SKM-1 treated with dmso at 0.1 percent for 144 hours (cell line): ENCODE measurements around the gene PELI2.
"Not testable (repeated sequence)": the region's sequence is repeated elsewhere in the genome, so short reads cannot be mapped to it uniquely, and the experiment has no call there.

Experiments used
- DNase-seq: peaks from one replicate; lab custom pipeline; 2025; ENCODE audit not compliant: unreplicated experiment; lab: John Stamatoyannopoulos, UW

The PELI2 gene

DNA sequence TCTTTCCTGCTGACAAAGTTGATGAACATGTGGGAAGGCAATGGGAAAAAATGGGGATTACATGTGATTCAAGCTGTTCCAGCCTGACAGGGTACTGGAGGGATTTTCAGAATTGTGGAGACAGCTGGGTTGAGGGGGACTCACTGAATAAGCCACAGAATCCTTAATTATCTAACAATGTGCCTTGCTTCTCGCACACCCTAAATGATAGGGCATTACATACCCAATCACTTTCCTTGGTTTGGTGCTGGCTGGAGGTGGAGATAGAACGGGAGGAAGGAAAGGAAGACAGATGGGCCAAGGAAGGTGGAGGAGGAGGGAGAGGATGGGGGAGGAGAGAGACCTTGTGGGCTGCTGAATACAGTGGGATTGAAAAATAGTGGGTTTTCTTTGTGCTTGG lies 20.7 kb downstream of the PELI2 start:
- no peak for DNase-seq

DNA sequence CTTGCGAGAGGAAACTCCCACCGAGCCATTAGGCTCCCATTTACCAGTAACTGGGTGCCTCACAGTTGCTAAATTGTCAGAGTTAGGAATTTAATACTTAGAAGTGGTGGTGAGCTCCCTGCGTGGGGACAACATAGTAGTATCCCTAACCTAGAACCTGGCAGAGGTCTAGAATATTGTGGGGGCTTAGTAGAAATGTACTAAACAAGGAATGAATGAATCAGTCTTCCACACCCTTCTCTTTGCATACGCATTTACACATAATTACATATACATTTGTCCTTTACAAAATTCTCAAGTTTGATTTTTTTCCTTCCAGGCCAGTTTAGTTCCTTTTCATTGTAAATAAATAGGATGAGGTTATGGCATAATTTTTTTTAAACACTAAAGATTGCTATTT lies 24.1 kb downstream of the PELI2 start:
- DNase-seq: no peak

DNA sequence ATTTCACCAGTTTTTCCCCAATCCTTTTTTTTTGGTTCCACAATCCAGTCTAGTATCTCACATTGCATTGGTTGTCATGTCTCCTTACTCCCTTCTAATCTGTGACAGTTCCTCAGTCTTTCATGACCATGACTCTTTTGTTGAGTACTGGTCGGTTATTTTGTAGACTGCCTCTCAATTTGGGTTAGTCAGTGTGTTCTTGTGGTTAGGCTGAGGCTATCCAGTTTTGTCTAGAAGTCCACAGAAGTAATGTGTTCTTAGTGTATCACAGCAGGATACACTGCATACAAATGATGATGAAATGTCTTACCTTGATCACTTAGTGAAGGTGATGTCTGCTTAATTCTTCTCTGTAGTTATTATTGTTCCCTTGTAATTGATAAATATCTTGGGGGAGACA lies 24.8 kb downstream of the PELI2 start:
- no peak for DNase-seq

DNA sequence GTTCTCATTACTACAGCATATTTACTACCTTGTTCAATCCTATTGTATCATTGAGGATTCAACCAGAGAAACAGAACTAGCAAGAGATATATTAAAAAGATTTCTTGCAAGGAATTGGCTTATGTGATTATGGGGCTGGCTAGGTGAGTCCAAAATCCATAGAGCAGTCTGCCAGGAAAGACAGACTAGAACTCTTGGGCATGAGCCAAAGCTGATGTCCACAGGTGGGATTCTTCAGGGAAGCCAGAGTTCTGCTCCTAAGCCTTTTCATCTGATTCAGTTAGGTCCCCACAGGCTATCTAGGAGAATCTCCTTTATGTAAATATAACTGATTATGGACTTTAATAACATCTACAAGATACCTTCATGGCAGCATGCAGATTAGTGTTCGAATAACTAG lies 26.0 kb downstream of the PELI2 start:
- DNase-seq: no peak

DNA sequence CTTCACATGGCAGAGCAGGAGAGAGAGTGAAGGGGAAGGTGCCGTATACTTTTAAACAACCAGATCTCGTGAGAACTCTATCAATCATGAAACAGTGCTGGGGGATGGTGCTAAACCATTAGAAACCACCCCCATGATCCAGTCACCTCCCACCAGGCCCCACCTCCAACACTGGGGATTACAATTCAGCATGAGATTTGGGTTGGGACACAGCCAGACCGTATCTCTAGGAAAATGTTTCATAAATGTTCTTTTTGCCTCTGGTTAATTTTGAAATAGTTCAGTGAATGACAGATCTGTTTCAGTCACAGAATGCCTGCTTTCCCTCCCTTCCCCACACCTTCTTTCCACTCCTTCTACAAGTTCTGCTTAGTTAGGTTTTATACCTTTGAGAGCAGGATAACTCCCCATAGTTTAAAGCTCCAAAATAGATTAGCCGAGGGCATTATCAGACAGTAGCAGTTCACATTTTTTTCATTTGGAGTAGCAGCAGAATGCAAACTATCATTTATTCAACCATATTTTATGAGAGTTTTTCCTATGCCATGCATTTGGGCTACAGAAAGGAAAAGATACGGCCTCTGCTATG lies 27.1 kb downstream of the PELI2 start:
- no peak for DNase-seq

DNA sequence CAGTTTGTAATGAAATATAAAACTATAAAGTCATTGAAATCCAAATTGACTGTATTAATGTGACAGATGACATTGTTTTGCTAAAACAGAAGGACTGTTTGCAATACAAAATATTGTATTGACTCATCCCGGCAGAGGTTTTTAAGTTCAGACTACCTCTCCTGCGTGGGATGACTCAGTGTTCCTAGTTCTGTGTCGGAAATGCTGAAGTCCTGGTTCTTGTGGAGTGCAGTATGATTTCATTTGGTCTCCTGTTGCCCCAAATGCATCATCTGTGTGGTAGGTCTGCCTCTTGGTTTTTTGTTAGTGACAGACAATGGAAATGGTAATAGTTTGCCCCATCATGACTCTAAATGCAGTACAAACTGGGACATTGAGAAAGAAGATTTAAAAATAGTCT lies 27.8 kb downstream of the PELI2 start:
- DNase-seq: no peak

DNA sequence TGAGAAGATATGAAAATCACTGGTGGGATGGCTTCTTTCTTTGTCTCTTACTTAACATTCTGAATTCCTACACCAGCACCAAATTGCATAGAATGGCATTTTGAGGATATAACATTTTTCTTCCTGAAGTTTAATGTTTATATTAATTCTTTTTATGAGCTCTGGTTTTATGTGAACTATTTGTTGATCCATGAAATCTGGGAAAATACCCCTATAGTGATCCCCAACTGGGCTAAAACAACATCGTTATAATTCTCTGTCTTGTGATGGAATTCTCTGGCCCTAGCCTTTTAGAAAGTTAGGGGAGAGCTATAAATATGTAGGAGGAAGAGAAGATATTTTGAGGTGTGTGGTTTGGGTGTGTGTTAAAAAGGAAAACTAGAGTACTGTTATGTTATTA lies 29.2 kb downstream of the PELI2 start:
- DNase-seq: no peak

DNA sequence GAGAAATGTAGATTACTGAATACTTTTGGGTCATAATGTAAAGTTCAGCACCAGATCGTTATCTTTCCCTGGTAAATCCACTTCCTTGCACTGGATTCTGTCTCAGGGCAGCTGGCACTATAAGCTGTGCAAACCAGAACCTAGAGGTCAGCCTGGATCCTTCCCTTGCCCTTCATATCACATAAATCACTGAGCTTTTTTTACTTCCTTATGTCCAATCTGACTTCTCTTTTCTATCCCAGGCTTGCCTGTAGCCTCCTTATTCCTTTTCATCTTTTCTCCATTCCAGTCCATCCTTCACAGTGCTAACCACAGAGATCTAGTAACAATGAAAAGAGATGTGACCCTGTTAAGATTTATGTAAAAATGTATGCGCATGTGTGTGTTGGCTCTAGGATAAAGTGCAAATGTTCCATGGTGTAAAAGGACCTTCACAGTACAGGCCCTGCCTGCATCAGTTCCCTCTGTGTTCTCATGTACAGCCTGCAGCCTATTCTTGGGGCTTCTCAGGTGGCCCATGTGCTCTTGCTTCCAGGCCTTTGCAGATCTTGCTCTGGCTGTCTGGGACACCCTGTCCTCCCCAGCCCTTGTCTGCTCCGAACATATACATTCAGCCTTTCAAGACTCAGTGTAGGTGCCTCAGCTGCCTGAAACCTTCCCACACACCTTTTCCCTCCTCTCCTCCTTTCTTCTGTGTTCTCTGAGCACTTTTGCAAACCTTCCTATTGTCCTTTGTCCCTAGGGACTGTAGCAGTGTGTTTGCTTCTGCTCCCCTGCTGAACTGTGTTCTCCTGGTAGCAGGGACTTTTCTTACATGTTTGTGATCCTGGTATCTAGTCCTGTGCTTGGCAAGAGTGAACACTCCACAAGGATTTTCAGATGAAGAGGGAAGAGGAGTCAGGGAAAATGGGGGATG lies 30.0 kb downstream of the PELI2 start:
- peak; percentile 5 for DNase-seq

DNA sequence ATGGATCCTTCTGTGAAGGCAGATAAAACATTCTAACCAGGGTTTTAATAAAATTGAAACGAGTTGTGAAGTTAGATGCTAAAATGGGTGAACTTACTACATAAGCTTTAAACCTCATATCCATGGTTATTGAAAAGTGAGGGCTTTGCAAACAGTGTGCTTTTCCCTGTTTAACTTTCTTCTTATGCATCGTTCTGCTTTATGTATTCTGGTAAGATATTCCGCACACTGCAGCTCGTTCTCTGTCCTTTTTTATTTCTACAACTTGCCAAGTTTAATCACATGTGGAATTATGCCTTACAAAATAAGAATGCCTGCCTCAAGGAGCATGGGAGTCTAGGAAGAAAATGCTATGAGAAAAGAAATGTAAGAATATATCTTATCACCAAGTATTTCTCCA lies 30.9 kb downstream of the PELI2 start:
- no peak for DNase-seq

DNA sequence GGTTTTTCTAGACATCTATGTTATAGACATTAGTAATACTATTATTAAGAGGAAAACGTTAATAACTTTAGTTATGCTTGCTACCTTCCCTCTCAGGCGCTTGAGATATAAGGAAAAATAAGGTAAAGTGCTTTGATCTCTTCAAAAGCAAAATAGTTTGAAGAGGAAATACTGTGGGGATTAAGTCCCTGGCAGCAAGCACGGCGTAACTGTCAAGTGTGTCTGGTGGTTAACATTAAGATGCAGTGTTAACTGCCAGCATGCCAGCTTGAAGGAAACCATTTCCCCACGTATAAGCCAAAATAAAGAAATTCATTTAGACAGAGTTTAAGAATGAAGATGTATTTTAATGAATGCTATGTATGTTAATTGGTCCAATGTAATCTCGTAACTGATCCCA lies 31.8 kb downstream of the PELI2 start:
- no peak for DNase-seq

DNA sequence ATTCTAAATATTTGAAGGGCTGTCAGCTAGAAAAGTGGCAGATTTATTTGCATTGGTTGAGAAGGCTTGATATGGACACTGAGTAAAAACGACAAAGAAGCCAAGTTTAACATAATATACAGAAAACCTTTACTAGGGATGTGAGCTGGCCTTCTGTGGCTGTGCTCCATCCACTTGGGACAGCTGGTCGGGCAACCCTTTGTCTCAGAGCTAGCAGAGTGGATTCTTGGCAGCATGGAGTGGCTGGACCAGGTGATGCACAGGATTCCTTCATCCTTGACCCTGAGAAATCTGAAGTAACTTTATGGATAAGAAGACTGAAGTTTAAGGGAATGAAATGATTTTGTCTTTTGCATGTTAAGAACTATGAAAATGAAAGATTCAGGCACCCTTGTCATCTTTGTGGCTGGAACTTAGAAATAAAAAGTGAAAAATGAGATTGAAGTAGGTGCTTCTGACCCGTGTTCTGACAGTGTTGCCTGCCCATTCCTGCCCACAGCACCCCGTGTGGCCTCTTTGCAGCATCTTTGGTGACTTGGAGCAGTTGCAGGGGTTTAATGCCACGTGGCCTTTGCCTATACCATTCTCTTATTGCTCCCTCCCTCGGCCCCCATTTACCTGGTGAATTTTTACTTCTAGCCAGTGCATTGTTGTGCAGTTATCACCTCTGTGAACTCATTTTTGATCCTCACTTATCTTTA lies 32.6 kb downstream of the PELI2 start:
- no peak for DNase-seq

DNA sequence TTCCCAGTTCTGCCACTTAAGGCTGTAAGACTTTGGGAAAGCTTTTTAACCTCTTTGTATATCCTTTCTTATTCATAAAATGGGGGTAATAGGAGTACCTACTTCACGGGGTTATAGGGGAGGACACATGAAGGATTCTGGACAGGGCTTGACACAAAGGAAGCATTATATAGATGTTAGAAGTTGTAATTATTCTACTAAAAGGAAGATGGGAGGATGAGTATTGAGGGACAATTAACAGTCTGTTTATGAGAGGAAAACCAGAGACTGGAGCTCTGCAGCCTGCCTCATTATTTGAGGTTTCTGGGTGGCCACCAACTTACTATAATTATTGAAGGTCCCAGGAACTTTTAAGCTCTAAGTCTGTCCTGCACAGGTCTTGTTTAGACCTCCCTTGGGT lies 34.0 kb downstream of the PELI2 start:
- no peak for DNase-seq

DNA sequence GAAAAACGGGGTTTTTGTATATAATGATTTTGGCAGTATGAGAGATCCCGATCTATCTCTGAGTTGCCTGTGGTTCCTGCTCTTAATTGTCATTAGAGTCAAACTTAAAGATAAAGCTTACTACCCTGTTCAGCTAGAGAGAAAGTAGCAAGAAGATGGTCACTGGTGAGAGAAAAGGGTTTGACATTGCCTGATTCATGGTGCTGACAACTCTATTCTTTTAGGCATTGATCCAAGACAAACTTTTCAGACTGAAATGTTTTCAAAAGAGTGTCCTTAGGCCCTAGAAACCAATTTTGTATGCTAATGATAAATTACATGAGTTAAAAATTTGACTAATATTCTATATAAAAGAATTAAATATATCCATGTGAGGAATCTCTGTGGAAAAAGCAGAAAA lies 35.1 kb downstream of the PELI2 start:
- DNase-seq: no peak

DNA sequence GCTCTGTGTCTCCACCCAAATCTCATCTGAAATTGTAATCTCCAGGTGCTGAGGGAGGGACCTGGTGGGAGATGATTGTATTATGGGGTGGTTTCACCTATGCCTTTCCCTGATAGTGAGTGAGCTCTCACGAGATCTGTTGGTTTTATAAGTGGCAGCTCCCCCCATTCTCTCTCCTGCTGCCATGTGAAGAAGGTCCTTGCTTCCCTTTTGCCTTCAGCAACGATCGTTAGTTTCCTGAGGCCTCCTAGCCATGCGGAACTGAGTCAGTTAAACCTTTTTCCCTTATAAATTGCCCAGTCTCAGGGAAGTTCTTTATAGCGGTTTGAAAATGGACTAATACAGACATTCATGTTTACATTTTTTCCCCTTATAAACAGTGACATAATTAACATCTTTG lies 36.1 kb downstream of the PELI2 start:
- DNase-seq: no peak

DNA sequence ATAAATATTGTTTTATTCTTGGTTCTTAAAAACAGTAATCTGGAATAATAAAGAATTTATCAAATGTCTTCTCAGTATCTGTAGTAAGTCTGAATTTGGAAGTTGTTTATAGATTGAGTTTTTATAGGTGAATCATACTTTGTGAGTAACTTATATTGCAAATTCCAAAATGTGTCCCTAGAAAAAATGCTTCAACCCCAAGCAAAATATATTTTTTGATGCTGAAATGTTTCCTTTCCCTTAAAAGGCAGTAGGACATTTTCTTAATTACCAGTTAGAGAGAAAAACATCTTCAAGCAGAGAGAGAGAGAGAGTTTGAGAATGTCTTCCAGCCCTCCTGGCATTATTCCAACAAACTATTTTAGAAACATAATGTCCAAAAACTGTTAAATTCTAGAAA lies 37.9 kb downstream of the PELI2 start:
- no peak for DNase-seq

DNA sequence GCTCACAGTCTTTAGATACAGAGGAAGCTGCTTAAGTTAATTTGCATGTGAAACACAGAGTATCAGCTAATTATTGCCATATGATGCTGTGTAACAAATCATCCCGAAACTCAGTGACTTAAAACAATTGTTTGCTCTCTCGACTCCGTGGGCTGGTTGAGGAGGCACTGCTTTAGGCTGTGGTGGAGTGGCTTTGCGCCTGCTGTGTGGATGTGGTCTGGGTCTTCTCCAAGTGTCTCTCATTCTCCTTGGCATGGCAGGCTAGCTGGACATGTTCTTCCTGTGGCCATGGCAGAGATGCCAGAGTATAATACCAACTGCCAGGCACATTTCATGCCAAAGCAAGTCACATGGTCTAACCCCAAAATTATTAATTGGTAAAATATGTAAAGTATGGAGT lies 40.9 kb downstream of the PELI2 start:
- no peak for DNase-seq

DNA sequence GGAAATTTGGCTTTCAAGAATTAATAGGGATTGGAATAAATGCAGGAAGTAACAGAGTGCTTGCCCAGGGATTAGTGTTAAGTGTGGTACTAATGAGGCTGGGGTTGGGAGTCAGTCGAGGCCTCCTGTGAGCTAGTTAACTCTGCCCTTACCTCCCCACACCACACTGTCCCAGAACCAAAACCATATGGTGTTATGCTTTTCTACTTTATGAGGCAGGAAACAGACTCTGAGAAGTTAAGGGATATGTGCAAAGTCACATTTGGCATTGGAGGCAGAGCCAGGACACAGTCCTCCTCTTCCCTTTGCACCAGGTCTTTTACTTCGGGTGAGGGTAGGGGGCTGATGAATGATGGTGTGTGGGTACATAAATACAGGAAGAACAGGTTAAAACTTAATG lies 41.9 kb downstream of the PELI2 start:
- DNase-seq: no peak

DNA sequence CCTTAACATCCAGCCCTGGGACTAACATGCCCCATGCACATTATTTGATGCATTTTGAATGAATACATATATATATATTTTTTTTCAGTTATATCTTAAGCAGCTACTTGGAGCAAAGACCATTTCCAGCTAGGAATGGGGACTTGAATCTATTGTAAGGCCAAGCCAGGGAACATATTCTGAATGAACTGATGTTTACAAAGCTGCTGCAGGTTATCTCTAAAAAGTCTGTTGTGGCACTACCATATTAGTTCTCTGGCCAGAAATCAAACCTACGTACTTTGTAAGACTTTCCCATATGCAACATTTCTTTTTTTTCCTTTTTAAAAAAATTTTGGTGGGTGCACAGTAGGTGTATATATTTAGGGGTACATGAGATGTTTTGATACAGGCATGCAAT lies 43.4 kb downstream of the PELI2 start:
- DNase-seq: no peak

DNA sequence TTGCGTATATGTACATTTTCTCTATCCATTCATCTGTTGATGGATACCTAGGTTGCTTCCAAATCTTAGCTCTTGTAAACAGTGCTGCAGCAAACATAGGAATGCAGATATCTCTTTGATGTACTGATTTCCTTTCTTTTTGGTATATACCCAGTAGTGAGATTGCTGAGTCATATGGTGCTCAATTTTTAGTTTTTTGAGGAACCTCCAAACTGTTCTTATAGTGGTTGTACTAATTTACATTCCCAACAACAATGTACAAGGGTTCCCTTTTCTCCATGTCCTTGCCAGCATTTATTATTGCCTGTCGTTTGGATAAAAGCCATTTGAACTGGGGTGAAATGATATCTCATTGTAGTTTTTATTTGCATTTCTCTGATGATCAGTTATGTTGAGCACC lies 44.3 kb downstream of the PELI2 start:
- DNase-seq: no peak

DNA sequence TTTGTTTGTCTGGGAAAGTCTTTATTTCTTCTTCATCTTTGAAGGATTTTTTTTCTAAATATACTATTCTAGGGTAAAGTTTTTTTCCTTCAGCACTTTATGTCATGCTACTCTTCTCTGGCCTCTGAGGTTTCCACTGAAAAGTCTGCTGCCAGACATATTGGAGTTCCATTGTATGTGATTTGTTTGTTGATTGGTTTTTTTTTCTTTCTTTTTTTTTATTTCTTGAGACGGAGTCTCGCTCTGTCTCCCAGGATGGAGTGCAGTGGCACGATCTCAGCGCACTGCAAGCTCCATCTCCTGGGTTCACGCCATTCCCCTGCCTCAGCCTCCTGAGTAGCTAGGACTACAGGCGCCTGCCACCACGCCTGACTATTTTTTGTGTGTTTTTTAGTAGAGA lies 48.4 kb downstream of the PELI2 start:
- not testable (repeated sequence) for DNase-seq

DNA sequence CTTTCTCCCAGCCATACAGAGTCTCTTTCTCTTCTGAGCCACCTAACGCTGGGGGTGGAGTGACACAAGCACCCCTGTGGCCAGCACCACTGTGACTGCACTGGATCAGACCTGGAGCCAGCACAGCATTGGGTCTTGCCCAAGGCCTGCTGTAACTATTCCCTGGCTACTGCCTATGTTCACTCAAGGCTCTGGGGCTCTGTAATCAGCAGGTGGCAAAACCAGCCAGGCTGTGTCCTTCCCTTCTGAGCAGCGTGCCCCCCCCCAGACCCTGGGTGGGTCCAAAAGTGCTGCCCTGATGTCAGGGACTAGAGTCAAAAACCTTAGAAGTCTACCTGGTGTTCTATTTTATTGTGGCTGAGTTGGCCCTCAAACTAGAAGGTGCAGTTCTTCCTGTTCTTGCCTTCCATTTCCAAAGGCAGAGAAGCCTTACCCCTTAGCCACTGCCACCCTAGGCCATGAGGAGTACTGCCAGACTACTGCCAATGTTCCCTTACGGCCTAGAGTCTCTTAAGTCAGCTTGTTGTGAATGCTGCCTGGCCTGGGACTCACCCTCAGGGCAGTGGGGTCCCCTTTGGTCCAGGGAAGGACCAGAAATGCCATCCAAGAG lies 49.9 kb downstream of the PELI2 start:
- no peak for DNase-seq

DNA sequence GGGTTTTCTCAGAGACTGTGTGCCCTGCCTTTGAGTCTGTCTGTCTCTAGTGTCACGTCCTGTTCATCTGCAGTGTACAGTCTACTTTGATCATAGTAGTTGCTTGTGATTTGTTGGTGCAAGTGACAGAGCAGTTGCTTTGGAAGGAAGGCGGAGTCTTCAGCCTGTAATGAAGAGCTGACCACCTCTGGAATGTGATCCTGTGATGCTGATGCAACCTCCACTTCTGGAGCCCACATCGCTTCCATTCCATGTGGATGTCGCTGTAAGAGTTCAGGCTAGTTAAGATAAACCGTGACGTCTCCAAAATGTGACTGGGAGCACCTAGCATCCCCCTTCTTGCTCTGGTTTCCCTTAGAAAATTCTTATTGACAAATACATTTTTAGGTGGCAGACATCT lies 51.8 kb downstream of the PELI2 start:
- DNase-seq: no peak
